GM21528 (cell line): ENCODE data around the gene GALNT18.

ENCODE experiments used
- ATAC-seq: cut with Tn5 transposase; IDR thresholded peaks from one replicate; pipeline ENCODE4 v1.9.1; 2021; ENCODE audit warnings: mild to moderate bottlenecking, moderate library complexity; ENCODE audit not compliant: unreplicated experiment, low FRiP score

Gene GALNT18

DNA sequence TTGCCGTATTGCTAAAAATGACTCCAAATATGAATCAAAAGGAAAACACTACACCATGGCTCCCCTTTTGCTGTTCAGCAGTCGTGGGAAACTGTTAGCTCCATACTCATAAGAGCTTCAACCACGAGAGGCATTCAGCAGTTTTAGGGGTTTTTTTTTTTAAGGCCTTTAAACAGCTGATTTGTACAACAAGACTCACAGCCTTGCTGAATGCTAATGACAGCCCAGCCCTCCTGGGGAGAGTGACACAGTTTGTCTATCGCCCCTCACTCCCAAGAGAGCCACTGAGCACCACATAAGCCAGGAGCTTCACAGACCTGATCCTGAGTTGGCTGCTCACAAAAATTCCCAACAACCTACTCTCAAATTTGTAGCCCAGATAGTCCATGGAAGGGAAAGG, 32.4 kb downstream of the GALNT18 start:
- ATAC-seq: no peak

DNA sequence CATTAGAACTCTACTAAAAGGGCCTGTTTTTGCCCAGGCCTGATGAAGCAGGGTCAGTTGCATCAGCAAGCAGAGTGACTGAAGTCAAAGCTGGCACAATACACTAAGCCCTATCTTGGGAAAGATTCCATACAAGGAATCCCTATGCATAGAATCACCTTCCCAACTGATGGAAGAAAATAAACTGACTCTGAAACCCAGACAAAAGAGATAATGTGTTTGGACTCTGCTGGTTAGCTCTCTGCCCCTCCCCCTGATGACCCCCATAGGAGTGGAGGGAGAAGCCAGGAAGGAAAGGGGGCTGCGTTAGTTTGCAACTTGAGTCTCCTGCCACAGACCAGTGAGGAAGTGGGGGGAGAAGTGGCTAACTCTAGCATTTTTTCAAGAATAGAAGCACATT, 32.9 kb downstream of the GALNT18 start:
- no peak for ATAC-seq

DNA sequence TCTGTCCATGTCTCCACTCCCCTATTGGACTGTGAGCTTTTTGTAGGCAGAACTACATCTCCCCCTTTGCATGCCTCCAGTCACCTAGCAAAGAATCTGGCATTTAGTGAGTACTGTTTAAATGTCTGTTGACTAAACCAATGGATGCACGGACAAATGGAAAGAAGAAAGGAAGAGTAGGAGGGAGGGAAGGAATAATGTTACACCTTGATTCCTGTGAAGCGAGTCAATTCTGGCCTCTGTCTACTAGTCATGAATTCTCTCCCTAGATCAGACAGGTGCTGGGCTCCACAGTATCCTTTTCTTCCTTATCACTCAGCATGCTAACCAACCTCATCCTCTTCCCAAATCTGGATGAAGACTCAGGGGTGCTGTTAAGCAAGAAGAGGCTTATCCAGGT, 33.6 kb downstream of the GALNT18 start:
- ATAC-seq: no peak

DNA sequence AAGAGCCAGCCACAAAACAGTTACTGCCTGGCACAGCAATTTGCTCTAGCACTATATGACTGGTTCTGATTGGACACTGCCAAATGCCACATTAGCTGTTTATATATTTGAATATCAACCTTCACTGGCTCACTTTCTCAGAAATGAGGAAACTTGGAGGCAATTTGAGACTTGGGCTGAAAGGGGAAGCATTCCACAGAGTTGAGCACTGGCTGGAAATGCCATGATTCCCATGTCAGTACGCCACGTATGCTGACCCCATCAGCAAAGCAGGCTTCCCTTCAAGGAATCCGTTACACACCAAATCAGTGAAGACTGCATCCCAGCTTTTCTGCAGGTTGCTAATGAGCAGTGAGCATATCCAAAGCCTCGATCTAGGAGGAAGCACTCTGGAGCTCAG, 34.7 kb downstream of the GALNT18 start:
- ATAC-seq: no peak

DNA sequence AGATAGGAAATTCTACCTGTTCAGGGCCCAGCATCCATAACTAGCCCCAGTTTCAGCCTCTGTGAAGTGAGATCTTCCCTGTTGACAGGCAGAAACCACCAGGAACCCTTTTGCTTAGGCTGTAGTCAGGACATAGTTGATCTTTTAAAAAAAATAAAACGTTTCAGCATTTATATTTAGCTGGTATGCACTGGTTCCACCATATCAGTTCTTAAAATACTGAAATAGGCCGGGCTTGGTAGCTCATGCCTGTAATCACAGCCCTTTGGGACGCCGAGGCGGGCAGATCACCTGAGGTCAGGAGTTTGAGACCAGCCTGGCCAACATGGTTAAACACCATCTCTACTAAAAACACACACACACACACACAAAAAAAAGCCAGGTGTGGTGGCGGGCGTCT, 35.3 kb downstream of the GALNT18 start:
- no peak for ATAC-seq

DNA sequence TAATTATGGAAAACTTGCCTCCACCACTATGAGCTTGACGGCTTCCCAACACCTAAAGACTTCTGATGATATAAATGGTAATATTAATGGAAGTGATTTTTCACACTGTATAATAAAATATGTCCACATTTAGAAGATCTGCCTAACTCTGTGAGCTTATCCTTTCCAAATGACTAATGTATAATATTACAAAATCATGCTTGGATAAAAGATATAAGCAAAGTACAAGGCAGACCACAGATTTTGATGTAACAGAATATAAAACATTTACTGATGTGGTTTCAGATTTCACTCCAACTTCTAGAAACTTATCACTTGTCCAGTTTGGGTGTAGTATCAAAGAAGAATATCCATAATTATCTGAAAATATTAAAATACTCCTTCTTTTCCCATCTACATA, 36.9 kb downstream of the GALNT18 start:
- no peak for ATAC-seq

DNA sequence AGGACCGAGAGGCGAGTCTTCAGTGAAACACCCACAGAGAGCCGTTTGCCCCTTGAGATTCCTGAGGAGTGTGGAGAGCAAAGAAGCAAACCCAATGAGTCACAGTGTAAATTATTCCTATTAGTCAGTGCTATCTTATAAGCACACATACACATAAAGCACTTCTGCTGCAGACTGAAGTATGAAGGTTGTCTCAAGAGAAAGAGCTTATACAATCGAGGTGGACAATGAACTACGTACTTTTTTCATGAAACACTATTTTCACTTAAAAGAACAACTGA, 37.3 kb downstream of the GALNT18 start:
- ATAC-seq: no peak

DNA sequence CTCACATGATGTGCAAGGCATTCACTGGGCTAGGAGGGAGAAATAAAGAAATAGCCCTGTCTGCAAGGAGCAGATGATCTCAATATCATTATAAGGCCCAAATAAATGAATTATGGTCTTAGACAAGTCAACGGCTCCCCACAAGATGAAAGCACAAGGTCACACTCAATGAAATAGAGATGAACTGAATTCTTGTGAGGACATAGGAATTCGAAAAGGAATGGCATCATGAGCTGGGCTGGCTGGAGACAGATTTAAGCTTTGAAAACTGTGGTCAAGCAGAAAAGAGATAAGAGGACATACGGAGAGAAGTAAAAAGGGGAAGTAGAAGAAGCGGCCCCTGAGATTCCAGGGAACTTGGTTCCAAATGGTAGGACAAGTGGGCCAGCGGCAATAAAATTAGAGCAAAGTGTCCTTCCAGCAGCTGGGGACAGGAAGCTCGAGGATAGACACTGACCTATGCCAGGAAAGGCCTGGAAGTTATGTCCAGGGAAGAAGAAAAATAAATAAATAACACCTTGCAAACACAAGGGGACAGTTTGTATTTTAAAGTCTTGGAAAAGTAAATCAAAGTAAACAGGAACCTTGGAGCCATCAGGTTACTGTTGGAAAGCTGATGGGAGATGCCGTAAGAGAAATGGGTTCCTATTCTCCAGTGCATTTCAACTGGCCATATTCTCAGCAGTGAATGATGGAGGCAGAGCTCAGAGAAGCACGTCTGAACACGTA, 37.8 kb downstream of the GALNT18 start:
- ATAC-seq: no peak

DNA sequence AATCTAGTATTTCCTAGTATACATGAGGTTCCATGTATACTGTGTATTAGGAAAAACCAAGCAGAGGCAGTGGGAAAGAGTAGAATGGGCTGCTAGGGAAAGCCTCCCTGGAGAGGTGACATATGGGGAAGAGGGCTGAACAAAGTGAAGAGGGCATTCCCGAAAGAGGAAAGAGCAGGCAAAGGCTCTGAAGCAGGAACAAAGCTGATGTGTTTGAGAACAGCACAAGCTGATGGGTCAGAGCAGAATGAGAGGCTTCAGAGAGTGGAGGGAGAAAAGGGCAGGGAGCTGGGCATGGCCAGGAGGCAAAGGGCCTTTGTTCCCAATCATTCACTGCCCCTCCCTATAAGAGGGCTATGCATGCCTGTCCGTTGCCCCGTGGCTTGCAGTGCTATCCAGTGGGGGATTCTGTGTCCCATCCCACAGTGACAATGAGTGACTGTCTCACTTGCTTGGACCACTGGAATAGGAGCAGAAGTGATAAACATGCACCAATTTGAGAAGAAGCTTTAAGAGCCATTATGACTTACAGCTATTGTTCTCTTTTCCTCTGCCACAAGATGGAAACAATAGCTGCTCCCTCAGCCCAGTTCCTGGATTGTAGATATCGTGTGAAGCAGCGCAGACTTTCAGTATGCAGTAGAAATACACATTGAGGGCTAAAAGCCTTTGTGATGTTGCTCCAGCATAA, 39.6 kb downstream of the GALNT18 start:
- no peak for ATAC-seq

DNA sequence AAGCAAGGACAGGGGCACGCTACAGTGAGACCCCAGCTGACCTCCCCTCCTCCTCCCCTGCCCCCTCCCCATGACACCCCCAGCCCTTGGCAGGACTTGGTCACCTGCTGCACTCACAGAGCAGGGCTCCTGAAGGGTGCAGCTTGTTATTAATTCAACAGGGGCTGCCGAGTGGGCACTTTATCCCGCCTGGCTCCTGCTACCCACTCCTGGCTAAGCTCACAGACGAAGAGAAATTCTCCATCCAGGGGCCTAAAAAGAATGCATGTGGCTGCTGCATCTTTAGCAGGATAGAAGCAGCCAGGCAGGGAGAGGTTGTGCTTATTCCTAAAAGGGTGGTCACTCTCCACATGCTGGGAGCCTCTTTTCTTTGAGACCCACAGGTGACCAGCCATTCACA, 40.3 kb downstream of the GALNT18 start:
- ATAC-seq: no peak

DNA sequence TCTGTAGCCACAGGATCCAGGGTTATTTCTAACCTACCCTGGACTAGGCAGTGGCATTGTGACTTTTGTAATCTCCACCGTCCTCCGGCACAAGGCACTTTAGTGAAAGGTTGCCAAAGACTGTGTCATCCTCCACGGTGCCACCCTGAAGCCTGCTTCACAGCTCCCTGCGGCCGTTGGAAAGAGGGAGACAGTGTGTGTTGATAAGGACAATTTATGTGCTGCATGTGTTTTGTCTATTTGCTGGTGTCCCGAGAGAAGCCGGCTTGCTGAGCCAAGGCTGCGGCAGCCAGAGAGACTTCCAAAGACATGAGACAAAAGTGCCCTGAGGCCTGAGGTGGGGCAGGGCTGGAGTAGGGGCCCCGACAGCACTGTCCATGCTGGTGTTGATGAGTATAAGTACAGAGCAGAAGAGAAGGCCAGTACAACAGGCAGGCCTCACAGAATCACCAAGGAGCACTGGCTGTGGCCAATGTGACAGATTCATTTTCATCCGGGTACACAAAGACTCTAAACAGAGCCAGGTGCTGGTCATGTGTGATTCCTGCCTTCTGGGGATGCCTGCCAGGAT, 40.9 kb downstream of the GALNT18 start:
- no peak for ATAC-seq

DNA sequence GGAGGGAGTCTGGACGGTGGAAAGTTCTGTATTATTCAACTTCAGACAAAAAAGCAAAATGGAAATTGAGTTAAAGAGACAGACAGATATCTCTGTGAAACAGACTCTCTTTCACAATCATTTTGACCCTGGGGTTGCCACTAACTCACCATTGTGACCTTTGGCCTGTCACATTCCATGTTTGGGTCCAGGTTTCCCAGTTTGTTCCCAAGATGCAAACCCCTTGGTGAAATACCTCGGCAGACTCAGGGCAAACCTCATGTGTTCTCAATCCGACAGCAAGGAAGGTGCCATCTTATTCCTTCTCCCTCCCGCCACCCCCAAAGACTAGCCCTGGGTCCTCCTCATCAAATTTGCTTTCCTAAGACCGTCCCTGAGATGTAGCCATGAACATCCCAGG, 41.8 kb downstream of the GALNT18 start:
- ATAC-seq: no peak

DNA sequence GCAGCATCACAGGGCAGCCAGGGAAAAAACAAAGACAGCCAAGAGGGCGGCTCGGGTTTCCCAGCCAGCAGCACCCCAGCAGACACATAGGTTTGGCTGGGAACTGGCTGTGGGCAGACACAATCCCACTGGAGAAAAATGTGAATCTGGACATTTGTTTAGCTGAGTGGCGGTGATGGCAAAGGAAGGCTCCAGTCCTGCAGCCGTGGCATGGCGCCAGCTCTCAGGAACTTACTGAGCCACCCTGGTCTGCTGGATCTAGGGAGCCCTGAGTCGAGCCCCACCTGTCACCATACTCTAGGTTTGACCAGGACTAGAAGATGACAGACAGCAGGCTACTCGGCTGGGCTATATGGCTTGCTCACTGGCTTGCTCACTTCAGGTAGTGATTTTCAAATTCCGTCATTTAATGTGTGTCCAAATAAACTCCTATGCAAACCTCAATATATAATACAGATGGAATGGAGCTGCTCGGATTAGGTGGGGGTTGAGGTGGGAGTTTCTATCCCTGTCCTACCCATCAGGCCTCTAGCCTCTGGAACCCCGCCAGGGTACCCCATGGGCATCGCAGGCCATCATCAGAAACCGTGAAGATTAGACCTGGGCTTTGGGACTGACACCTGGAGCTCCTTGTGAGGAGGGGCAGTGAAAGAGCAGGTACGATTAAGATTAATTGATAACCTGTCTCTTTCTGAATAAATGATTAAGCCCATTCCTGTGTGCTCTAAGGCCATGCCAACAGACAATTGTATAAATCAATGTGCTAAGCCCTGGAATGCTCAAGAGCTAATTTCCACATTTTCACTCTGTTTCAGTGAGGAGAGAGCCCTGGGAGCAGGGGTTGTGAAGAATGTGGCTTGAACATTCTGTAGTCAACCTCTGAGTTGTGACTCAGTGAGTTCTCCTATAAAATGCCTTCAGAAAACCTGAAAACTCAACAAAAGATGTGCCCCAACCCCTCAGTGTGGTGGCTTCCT, 42.5 kb downstream of the GALNT18 start:
- no peak for ATAC-seq

DNA sequence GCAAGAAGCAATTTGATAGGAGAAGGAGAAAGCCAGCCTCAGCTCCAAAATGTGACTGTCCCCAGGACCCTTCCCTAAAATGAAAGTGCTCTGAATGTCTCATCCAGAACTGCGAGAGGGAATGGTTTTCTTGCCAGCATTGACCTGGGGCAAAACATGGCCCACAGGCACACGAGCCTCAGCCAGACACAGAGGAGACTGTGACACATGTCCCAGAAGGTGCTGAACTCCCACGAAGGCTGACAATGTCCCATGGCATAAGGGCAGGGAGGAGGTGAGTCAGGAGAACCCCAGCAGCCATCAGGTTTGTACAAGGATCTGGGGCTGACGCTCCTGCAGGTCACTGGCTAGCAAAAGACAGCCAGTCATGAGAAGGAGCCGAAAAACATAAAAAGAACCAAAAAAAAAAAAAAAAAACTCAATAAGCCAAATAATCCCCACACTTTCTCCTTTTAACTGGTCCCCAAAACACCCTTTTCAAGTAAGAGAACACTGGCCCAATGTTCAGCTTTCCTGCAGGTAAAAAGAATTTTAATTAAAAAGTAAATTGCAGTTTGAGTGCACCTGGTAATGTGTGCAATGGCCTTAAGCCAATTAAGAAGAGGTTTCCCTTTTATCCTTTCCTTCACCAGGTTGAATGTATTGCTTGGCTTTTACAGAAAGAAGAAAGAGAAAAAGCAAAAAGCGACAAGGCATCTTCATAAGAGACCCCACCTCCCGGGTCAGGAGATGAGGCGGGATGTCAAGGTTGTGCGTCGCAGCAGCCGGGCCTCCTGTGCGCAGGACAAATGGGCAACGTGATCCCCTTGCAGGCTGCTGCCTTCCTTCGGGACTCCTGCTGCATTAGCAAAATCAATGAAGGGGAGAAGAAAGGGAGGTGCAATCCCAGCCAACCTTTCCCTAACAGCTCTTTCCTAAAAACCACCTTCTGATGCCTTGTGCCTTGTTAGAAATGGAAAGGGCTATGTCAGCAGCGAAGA, 43.6 kb downstream of the GALNT18 start:
- no peak for ATAC-seq

DNA sequence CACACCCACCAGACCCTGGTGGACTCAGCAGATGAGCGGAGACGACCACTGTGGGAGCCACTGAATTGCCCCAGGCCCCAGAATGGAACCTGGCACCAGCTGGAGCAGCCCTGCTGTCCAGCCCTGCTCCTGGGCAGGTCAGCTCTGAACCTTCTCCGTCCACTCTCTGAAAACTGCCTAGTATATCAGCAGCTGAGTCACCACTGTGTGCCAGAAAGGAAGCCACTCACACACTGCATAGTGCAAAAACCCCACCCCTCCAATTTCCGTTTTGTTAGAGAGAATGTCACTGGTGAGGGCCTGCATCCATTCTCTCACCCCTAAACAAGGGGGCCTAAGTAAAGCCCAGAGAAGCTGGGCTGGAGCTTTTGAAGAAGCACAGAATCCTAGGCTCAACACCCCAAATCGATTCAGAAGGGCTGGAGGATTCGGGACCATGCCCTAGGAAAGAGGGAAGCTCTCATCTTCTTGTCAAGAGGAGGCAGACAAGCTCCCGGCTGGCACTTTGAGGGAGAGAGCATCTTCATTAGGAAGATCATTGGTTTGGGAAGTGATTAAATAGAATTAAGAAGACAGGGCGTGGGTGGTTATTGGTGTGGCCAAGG, 44.5 kb downstream of the GALNT18 start:
- no peak for ATAC-seq

DNA sequence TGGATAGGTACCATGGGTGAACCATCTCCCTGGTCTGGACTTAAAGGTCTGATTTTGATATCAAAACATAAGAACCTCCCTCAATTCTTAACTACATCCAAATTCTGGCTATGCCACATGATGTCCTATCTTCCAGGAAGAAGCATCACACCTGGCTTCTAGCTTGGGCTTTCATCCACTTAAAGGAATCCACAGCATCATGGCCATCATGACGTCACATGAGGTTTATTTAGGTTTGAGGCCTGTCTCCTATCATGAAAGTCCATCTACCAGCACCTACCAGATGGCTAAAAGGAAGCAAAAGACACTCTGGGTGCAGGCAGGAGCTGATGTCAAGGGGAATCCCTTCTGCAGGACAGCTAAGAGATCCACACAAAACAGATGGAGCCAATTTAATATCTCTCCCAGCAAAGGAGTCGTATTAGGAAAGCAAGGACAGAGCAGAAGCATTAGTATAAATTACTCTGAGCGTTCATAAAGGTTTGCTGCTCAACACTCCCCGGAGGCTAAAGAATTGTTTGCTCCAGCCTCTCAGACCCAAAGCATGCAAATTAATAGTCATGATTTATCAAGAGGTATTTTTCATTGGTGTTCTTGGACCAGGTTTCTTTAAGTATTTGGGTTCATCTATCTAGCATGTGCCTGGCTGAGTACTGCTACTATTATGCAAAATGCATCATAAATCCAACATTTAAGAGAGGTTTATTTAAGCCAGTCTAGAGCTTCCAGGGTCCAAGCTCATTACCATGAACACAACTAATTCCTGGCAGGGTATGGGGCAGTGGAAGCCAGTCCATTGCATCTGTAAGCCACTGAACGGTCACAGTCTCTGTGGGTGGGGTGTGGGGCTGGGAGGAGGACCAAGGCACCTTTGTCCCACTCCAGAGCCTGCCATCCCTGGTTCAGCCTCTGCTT, 47.2 kb downstream of the GALNT18 start:
- ATAC-seq: no peak

DNA sequence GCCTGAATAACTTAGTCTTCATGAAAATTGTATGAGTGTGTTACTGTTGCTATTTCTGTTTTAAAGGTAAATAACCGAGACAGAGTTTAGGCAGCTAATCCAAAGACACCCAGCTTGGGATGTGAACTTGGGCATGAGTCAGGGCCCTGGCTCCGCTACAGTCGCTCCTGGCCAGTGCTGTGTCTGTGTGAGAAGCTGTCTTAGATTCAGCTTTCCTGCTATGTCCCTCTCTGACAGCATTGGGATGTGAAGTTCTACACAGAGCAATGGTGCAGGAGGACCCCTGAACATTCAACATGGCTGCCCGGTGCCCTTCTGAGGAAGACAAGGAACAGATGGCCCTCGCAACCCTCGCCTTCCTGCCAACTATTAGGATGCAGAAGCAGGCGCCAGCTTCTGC, 49.4 kb downstream of the GALNT18 start:
- no peak for ATAC-seq

DNA sequence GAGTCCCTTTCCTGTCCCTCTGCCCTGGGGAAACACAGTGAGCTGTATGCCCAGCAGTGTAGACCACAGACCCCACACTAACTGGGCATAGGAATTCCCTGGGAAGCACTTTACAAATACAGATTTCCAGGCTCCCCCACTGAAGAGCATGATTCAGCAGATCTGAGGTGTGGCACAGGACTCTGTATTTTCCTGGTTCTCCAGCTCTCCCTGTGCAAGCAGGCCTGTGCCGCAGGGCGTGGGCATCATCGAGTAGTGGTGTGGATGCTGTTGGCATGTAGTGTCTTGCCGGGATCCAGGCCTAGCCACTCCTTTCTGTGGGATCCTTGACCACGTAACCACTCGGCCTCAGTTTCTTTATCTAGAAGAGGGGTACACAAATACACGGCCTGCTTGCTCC, 49.9 kb downstream of the GALNT18 start:
- ATAC-seq: no peak

DNA sequence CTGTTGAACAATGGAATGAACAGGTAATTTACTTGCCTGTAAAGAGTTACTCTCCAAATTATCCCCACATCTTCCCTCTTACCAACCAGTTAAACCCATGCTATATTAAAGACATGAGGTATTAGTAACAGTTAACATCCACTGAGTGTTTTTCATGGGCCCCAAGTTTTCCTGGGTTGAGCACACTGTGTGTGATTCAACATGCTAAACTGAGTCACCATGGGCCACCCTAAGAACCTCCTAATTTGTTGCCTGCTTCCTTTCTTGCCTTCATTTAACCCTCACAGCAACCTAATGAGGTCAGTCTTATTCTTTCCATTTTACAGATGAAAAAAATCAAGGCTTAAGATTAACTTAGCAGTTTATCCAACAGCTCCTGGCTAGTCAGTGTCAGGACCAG, 51.0 kb downstream of the GALNT18 start:
- ATAC-seq: no peak
